22Rv1 (cell line): ENCODE data around the gene TMEM151B.

Experiments
- H3K27ac ChIP-seq: fragments of 450-650 bp; 2 replicates; pipeline ENCODE4 v1.5.1; 2017
- CTCF ChIP-seq: fragments of 450-650 bp; IDR thresholded peaks from 2 replicates; pipeline ENCODE4 v1.5.1; 2017; ENCODE audit warnings: mild to moderate bottlenecking
- ZFX ChIP-seq: fragments of 450-650 bp; IDR thresholded peaks from 2 replicates; pipeline ENCODE4 v1.6.1; 2017; ENCODE audit warnings: antibody characterized with exemption, borderline replicate concordance

Gene TMEM151B

DNA sequence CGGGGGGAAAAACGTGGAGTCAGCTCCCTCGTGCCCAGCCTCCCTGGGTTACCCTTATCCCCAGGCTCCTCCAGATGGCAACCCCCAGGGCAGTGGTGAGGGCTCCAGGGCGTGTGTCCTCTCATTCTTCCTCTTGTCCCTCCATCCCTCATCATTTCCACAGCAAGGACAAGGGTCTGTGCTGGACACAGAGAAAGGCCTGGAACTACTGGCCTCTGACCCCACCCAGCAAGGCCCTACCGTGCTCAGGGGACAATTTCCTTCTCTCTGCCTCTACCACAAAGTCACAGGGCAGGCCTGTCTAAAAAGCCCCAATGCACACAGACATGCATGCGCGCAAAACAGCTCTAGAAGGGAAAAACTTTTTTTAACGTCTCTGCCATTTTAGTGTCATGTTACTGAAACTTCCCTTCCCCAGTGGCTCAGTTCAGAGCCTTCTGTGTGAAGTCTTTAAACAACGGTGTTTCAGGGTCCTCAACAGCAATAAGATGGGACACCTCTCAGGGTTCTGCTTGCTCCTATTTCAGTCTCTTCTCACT is 11.9 kb upstream of the TMEM151B start:
- TF ChIP-seq CTCF (no peak), ZFX (no peak)
- peak overlapping the region; percentile 91 for H3K27ac ChIP-seq

DNA sequence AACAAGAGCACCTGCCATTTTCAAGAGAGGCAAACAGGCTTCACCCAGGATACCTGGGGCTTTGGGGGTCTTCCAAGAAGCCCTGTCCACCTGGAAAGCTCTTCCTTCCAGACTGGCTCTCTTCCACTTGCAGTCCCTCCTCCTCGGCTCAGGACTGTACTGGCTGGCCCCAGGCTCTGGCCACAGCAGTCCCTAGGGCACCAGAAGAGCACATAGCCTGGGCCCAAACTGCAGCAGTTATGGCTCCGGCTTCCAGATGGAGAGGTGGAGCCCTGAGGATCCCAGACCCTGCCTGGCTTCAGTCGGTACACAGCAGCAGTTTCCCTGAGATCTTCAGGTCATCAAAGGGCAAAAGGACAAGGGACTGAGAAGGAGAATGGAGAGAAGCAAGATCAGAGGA is 11.3 kb upstream of the TMEM151B start:
- peak overlapping the region; percentile 91; the same call in 1 of the 2 replicates for H3K27ac ChIP-seq
- TF ChIP-seq CTCF (no peak), ZFX (no peak)

- no peak overlapping the region for H3K27ac ChIP-seq
- TF ChIP-seq ZFX, result no peak
- TF ChIP-seq CTCF, result no peak
These were observed 10.2 kb upstream of the TMEM151B start for GRCh38 chr6:44260011-44260410.

DNA sequence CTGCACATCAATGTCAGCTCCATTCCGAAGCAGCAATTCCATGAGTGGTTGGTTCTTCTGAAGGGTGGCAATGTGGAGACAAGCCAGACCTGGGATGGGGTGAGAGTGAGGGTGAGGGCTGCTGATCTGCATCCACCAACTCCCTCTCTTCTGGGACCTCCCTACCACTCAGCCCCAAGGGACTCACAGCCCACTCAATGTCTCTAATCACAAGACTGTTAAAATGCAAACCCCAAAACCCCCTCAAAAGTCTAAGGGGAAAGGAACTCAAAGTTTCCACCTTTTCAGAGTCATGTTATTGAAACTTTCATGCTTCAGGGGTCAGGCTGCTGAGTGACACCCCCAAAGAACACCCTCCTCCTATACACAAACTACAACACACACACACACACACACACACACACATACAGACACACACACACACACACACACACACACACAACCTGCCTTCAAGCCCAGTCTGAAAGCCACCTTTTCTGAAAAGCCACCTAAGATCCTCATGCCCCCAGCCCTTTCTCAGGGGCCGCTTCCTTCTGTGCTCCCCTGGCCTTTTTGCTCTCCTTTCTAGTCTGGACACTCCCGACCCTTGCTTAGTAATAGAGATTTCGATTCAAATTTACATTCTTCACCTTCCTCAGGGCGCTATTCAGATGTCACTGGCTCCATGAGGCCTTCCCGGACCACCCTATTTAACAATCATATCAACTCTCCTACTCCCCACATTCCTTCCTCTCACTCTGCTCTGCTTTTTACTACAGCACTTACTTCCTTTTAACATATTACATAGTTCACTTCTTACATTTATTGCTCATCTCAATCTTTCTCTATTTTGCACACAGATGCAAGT is 9.6 kb upstream of the TMEM151B start:
- no peak overlapping the region for H3K27ac ChIP-seq
- no peak for TF ChIP-seq CTCF
- TF ChIP-seq ZFX, result no peak

GRCh38 chr6:44261581-44261980 is 8.7 kb upstream of the TMEM151B start:
- H3K27ac ChIP-seq, result no peak overlapping the region
- TF ChIP-seq CTCF (no peak), ZFX (no peak)

GRCh38 chr6:44262467-44263353 is 7.5 kb upstream of the TMEM151B start:
- no peak for TF ChIP-seq ZFX
- no peak for TF ChIP-seq CTCF
- no peak overlapping the region for H3K27ac ChIP-seq
